GOT3 (cell line): ENCODE measurements around the gene SCPEP1.
A peak's percentile ranks its signal among the peaks of the same experiment; 100 is the strongest.

Experiments used
- DNase-seq: peaks from one replicate; lab custom pipeline; 2025; ENCODE audit warnings: mixed read lengths; lab: John Stamatoyannopoulos, UW

Gene SCPEP1

DNA sequence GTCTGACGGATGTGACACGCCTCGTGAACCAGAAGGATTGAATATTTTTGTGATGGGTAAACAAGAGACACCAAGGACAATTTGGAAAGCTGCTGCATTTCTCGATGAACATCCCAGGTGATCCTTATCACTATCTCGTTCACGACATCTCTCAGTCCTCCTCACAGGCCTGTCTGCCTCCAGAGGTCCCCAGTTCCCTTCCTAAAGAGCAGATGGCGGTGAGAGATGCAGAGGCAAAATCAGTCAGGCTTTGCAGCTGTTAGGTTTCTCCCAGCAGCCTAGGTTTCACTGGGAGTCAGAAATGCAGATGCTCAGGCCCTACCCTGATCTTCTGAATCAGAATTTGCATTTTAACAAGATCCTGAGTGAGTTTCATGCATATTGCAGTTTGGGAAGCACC lies 23.6 kb downstream of the SCPEP1 start:
- DNase-seq = no peak

DNA sequence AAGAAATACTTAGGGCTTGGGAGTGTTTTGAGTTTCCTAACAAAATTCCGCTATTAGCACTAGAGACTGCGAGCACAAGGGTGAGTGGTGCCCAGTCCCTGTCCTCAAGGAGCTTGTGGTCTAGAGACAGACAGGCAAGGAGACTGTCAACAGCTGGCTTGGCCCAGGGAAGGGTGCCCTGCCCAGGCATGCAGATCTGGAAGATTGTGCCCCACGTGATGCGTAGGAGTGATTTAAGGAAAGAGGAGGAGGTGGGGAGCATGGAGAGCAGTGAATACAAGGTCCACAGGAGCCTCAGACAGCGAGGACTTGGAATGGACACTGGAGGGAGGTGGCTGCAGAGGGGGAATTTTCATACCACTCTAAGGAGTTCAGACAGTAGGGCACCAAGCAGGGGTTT lies 25.0 kb downstream of the SCPEP1 start:
- no peak for DNase-seq

DNA sequence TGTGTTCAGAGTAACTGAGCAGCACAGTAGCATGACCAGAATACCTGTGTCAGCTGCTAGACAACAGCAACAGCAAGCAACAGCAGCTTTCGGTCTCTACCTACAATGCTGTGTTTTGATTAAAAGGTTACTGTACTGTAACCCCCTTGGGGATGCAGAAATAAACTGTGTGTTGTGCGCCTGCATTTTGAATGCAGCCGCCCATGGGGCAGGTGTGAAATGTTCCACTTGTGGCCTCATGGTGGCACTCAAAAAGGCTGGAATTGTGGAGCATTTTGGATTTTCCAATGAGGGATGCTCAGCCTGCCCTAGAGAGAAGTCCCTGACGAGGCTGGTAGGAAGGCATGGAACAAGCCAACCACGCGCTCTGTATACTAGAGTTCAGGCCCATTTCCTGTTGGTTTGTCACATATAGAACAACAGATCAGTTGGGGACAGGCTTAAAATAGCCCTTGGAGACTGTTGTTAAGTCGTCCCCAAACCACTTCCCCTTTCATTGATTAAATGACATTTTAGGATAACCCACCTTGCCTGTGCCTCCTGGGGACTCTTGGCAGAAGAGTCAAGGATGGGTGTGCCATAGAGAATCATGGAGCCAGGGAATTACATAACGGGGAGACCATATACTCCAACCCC lies 27.1 kb downstream of the SCPEP1 start:
- no peak for DNase-seq

DNA sequence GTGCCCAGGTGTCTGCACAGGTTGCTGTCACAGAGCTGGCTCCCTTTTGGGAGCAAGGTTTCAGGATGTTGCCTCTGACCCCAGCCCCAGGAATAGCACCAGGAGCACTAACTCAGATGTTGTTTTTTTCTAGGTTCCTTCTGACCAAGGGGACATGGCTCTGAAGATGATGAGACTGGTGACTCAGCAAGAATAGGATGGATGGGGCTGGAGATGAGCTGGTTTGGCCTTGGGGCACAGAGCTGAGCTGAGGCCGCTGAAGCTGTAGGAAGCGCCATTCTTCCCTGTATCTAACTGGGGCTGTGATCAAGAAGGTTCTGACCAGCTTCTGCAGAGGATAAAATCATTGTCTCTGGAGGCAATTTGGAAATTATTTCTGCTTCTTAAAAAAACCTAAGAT lies 28.1 kb downstream of the SCPEP1 start:
- no peak for DNase-seq

DNA sequence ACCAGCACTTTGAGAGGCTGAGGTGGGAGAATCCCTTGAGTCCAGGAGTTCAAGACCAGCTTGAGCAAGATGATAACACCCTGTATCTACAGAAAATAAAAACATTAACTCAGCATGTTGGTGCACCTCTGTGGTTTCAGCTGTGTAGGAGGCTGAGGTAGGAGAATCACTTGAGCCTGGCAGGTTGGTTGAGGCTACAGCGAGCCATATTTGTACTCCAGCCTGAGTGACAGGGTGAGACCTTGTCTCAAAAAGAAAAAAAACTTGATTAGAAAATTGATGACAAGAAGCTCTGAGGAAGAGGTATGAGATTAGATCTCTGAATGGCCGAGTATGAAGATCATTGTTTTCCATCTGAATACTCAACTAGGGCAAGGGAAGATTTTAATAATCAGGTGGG lies 31.0 kb downstream of the SCPEP1 start:
- no peak for DNase-seq

DNA sequence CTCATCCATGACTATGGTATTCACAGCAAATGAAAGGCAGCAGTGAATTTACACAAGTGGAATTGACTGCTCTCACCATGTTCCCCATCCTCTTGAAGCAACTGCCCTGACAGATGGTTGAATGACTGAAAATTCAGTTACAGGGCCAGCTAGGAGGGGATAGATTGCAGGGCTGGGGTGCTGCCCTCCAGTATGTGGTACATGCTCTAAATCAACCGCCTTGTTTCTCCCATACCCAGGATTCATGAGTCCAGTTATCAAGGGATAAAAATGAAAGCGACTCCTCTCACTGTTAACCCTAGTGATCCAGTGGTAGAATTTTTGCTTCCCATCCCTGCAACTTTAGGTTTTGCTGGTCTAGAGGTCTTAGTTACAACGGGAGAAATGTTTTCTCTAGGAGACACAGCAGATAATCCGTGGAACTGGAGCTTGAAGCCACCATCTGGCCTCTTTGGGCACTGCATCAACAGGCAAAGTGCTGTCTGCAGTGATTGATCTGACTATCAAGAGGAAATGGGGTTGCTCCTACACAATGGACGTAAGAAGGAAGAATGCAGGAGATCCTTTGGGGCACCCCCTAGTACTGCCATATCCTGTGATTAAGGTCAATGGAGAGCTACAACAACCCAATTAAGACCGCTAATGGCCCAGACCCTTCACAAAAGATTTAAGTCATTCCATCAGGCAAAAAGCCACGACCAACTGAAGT lies 32.0 kb downstream of the SCPEP1 start:
- DNase-seq = peak; percentile 2

DNA sequence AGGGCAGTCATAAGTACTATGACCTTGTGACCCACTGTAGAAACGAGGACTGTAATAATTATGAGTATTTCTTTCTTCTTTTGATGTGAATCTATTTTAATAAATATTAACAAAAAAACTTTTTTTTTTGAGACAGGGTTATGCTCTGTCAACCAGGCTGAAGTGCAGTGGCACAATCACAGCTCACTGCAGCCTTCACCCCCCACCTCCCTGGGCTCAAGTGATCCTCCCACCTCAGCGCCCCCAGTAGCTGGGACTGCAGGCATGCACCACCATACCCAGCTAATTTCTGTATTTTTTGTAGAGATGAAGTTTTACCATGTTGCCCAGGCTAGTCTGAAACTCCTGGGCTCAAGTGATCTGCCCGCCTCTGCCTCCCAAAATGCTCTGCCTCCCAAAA lies 32.6 kb downstream of the SCPEP1 start:
- no peak for DNase-seq

DNA sequence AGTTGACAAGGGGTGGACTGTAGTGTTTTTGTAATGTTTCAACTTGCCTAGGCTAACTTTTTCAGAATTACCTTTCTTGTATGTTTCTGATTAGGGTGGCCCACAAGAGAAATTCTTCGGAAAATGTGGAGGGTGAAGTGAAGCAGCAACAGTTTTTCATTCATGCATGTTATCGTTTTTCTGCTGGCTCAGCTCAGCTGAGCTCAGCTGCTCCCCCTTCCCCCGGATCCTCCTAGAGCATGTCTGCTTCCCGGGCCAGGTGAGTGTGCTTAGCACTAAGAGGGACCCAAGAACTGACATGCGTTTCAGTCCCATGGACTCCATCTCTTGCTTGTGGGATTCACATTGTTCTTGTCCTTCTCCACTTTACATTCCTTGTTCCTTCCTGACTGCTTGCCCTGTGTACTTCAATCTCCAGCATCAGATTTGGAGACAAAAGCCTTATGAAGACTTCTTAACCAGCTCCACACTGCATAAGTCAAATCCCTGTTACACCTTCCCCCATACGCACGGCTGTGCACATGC lies 33.6 kb downstream of the SCPEP1 start:
- no peak for DNase-seq

DNA sequence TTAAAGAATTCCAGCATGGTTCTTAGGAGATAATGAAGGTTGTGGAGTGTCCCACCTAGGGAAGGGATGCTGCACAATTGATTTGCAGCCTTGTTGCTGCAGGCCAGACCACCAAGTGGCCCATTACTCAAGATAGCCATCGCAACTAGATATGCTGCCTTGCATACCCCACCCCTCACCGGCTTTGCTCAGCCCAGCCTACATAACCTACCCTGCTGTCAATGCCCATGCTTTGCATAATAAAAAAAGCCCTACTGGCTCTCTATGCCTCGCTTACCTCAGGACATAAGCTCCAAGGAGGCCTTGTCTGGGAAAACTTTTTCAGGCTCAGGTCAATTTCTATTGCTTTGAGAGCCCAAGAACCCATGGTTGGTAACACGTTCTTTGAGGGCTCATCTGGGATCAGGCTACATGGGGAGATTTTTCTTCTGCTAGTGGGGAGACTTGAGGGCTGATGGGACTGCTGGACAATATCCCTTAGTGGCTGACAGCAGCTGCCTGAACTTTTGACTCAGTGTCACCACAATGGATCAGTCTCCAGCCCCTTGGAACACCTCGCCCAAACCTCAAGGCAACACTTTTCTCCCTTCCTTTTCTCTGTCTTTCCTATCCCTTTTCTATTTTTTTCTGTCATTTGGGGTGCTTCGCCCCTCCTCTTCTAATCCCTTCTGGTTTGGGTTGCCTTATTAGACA lies 38.3 kb downstream of the SCPEP1 start:
- no peak for DNase-seq

DNA sequence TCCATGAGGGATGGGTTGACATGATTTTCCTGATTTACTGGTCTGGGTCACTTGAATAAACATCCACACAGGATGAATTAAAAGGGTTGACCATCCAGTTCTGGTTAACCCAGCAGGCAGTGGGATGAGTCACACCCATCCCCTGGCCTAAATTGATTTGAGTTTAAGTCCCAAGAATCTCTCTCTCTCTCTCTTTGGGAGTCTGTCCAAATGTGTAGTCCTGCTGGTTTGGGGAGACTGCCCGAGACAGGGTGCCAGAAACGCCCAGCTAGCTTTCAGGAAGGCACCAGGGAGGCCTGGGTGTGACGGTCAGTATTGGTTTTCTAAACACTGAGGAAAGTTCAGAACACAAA lies 38.8 kb downstream of the SCPEP1 start:
- no peak for DNase-seq

DNA sequence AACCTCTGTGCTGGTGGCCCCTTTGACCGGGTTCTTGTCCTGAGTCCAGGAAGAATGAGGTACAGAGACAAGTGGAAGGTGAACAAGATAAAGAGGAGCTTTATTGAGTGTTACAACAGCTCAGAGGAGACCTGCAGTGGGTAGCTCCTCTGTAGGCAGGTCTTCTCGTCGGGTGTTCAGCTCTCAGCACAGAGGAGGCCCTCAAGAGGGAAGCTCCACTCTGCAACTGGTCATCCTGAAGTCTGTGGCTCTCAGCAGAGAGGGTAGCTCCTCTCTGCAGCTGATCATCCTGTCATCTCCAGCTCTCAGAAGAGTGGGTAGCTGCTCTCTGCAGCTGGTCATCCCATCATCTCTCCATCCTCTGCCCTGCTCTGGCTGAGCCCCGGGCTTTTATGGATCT lies 39.7 kb downstream of the SCPEP1 start:
- no peak for DNase-seq

DNA sequence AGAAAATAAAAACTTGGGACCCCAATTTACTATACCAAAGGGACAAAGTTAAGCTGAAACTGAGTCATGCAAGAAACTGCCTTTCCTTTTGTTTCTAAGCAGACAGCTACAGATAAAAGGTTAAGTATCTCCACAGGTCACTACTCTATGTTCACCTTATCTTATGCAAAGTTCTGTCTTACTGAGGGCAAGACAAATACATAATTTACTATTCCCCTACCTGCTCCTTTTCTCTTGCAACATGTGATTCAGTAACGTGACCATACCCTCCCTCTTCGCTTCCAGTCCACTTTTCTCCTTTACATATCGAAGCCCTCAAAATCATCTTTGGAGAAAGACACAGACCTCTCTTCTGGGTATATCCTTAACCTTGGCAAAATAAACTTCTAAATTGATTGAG lies 42.3 kb downstream of the SCPEP1 start:
- DNase-seq = no peak

DNA sequence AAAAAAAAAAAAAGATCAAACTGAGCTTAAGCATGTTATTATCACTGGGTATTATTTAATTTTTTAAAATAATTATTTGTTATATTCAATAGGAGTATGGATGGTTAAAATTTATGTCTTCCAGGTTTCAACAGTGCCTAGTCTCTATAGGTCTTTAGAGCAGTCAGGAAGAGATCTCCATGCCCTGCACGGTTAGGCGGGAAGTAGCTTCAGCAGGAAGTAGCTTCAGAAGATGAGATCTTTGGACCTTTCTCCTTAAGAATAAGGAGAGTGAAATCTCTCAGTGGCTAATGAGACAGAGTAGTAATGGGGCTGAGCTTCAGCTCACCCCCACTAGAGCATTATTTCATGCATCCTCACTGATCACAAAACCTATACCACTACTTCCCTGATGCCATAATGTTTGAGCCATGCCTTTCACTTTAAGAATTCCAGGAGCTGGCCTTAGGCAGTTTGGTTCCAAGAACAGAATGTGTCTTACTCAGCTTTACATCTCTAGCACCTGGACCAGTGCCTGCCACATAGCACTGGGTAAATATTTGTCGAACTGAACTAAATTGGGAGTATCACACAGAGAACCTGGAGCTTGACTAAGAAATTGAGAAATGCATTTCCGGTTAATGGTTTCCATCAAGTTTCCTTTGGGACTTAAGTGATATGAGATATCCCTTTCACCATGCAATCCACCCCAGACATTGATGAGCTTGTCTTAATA lies 43.5 kb downstream of the SCPEP1 start:
- no peak for DNase-seq

DNA sequence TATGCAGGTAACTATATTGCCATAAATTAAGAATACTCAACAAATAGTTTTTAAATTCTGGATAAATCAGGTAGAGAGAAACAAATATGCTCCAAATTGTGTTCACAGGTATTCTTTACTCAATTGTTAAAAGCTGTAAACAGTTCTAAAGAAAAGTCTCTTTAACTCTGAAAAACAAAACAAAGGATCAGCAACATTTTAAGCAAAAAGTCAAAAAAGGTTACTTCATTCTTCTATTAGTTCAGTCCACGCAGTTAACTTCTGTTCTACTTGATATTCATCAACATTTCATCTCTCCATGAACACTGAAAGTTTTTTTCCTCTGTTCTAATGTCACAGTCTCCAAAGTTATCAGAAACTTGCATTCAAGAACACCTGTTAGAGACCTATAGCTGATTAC lies 47.9 kb downstream of the SCPEP1 start:
- DNase-seq = no peak

DNA sequence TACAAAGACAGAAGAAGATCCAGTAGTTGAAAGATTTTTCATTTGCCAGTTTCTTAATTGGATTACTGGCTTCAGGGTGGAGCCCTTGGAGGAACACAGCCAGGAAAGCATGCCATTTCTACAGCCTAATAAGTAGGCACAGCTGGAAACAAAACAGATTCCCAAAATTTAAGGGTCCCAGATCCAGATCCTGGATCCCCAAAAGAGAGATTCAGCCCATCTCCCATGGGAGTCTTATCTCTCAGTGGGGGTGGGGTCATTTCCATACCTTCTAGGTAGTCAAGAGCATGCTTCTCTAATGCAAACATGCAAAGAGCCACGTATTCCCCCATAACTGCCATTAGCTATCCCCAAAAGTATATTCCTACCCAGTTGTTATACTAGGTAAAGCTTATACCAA lies 49.9 kb downstream of the SCPEP1 start:
- DNase-seq = no peak

DNA sequence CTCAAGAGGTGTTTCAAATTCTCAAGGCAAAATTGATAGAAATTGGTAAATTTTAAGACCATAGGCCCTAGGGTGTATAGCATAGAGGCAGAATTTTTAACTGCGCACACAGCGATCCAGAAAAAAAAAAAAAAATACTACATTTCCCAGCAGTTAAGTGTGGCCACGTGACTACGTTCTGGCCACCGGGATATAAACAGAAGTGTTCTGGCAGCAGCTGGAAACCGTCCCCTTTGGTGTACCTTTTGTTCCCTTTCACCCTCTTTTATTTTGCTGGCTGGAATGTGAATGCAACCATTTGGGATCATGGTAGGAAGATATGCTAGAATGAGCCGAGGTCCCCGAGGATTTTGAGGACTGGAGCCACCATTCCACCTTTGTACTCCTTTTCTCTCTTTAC lies 54.4 kb downstream of the SCPEP1 start:
- no peak for DNase-seq

DNA sequence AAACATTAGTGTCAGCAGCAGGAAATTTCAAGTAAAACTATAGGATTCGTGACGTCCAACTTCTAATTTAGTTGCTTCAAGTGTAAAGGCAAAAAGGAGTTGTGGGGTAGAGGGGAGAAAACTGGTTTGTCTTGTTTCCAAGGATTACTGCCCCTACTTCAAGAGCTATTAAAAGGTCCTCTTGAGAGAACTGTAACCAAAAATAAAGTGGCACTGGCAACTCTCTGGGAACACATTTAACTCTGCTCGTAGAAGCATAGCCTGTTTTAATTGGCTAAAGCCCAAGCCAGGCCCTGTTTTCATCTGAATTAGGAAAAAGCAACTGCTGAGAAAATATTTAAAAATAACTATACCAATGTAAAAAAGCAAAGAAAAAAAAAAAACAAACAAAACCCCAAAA lies 55.4 kb downstream of the SCPEP1 start:
- DNase-seq = no peak

DNA sequence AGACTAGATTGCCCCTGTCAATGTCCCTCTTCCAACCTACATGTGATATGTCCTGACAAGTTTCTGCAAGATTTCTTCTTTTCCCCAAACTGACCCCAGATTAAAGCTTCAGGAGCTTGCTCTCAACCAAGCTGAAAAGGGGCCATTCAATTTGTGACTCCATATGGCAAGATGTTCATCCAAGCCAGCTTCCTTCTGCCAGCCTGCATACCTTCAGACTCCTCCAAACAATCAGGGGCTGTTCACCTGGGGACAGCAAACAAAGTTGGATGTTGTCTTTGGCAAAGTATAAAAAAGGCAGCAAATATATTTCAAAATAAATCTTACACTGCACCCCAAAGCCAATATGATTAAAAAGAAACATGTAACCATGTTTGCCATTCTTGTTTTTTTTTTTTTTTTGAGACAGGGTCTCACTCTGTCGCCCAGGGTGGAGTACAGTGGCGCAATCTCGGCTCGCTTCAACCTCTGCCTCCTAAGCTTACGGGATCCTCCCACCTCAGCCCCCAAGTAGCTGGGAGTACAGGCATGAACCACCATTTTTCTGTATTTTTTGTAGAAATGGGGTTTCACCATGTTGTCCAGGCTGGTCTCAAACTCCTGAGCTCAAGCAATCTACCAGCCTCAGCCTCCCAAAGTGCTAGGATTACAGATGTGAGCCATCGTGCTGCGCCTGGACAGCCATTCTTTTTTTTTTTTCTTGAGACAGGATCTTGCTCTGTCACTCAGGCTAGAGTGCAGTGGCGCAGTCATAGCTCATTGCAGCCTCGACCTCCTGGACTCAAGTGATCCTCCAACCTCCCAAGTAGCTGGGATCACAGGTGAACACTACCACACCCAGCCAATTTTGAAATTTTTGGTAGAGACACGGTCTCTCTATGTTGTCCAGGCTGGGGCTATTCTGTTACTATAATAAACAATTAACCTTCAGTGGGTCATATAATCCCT lies 57.1 kb downstream of the SCPEP1 start:
- no peak for DNase-seq

DNA sequence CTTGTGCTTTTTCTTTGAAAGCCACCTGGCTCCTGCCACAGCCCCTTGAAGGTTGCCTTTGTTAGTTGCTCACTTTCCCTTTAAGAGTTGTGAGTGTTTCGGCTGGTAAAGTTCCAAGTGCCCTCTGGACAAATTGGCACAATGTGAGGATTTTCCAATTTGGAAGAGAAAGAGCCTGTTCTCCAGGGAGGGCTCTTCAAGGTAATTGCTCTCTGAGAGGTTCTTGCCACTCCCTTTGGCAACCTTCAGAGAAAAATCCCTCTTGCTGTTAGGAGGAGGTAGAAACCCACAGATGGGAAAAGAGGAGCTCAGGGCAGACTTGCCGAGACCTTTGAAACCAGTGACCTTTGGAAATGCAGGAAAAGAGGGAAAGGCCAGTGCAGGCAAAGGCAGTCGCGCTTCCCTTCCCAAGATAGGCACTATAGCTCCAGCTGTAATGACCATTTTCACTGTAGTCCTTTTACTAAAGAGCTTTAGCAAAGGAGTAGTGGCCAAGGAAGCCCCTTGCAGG lies 58.1 kb downstream of the SCPEP1 start:
- no peak for DNase-seq

DNA sequence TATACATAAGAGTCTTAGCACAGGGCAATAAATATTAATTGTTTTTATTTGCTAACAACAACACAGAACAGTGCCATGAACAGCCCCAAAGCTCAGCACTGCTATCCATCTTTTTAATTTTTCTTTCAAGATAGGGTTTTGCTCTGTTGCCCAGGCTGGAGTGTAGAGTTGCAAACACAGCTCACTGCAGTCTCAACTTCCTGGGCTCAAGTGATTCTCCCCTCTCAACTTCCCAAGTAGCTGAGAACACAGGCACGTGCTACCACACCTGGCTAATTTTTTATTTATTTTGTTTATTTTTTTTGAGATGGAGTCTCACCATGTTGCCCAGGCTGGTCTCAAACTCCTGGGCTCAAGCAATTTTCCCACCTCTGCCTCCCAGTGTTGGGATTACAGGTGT lies 59.5 kb downstream of the SCPEP1 start:
- DNase-seq = no peak

DNA sequence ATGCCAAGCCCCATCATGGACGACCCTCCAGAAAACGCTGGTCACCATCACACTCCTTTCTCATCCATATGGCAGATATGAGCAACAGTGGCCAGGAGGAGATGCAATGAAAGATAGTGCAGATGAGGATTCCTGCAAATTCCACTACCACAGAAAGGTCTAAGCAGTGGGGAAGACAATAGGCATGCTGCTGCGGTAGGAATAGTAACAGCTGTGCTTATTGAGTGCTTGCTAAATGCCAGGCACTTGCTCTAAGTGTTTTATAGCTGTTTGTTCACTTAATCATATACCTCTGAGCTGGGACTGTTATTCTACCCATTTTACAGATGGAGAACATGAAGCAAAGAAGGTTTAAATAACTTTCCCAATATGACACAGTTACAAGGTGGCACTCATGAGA lies 60.6 kb downstream of the SCPEP1 start:
- DNase-seq = no peak
